GM18519 (cell line): ENCODE data around the gene TMEM88.
"Not testable (repeated sequence)": the region's sequence is repeated elsewhere in the genome, so short reads cannot be mapped to it uniquely, and the experiment has no call there.

Experiments
- ATAC-seq: cut with Tn5 transposase; IDR thresholded peaks from one replicate; pipeline ENCODE4 v1.9.1; 2021; ENCODE audit warnings: mild to moderate bottlenecking, moderate library complexity; ENCODE audit not compliant: unreplicated experiment, low FRiP score

TMEM88 gene

DNA sequence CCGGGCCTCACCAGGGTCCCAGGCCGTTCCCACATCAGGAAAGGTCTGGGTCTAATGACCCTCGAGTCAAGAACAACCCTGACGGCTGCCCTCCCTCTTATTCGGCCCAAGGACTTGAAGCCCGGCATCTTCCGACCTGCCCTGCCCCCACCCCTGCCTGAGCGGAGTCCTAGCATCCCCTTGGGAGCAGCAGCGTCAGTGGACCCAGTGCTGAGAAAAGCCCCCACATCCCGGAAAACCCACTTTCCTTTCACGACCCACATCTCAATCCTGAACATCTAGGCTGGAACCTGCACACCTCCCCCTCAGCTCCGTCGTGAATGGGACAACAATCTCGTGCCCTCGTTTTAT, 769 bp downstream of the TMEM88 start:
- ATAC-seq, result no peak

DNA sequence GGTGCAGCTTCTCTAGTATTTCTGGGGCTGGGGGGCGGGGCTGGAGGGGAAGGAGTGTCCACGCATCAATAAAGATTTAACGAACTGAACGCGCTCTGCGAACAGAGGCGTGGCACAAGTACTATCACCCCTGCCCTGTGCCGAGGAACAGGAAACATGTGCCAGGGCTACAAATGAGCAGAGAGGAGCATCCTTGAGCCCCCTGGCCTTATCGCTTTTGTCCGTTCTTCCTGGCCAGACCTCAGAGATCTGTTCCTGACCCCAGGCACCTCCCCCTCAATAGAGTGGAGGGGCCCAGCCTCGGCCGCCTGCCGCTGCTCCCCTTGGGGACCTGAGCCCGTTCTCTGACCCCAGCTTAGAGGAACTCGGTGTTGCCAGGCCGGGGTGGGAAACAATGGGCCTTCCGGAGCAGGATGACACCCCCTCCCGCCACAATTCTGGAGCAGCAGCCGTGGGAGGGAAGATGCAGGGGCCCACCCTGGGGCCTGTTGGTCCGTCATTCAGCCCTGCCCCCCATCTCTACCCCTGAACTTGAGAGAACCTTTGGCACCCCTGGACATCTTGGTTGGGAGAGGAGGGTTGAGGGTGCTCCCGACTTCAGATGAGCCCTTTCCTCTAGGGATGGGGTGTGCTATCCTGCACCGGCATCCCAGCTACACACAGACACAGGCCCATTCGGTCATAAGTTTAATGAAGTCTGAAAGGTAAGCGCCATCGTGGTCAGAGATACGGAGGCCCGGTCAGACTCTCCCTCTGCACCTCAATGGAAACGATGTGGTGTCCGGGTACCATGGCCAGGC, 1.3 kb downstream of the TMEM88 start:
- ATAC-seq, result no peak

DNA sequence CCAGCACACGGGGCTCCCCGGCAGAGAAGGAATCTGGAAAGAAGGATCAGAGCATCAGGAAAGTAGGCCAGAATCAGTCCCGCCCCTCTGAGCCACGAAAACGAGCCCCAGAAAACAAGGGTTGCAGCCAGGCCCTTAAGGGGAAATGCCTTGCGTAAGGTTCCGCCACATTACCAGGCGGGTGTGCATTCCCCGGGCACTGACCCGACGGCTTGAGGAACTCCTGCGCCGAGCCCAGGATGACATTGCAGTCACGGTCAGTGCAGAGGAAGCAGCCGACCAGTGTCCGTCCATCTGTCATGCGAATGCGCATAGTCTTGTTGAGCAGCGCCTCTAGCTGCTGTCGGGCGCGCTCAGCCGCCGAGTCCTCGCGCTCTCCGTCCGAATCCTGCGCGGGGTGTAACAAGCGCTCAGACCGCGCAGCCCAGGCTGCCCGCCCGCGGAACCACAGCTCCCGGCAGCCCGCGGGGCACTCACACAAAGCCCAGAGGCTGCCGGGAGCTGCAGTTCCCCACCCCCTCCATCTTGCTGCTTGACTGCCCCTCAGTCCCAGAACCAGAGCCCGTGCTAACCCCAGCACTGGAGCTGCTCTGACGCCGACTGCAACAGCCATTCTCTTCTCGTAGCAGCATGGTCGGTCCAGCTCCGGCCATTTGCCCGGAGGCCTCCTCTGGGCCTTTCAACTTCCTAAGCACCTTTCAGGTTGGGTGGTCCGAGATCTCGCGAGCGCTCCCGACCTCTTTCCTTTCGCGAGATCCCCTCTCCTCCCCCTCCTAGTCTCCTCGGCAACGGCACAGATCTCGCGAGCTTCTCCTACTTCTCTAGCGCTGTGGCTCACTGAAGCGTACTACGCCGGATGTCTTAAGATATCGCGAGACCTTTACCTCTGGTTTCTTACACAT, 2.2 kb downstream of the TMEM88 start, which contains the start of gene NAA38:
NAA38 (minus strand) TSS at position 749 of the 902 bp plus-strand sequence; CDS start at position 653, 96 bp downstream.
- ATAC-seq, result peak; percentile 56

- no peak for ATAC-seq
Observed at GRCh38 chr17:7857713-7858521, 3.1 kb downstream of the TMEM88 start, which contains the start of gene CYB5D1. CYB5D1 (plus strand) TSS chr17:7858003; CDS start chr17:7858135, 132 bp downstream.

- no peak for ATAC-seq
Observed at GRCh38 chr17:7858522-7858810, 3.6 kb downstream of the TMEM88 start.

DNA sequence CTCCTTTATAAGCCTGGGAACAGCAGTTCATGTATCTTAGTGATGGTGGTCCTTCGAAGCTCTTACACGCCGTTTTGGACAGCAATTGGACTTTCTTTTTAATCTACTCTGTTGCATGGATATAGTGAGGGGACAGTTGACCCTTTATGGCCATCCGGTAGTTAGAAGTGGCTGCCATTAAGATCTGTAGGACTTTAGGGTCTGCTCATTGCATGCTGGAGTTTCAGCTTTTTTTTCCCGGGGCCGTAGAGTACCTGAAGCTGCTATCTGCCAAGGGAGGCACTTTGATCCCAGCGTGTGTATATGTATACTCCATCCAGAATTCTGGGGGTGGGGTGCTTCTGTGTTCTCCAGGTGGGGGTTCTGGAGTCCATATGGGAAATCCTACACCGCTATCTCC, 4.2 kb downstream of the TMEM88 start:
- ATAC-seq, result no peak

DNA sequence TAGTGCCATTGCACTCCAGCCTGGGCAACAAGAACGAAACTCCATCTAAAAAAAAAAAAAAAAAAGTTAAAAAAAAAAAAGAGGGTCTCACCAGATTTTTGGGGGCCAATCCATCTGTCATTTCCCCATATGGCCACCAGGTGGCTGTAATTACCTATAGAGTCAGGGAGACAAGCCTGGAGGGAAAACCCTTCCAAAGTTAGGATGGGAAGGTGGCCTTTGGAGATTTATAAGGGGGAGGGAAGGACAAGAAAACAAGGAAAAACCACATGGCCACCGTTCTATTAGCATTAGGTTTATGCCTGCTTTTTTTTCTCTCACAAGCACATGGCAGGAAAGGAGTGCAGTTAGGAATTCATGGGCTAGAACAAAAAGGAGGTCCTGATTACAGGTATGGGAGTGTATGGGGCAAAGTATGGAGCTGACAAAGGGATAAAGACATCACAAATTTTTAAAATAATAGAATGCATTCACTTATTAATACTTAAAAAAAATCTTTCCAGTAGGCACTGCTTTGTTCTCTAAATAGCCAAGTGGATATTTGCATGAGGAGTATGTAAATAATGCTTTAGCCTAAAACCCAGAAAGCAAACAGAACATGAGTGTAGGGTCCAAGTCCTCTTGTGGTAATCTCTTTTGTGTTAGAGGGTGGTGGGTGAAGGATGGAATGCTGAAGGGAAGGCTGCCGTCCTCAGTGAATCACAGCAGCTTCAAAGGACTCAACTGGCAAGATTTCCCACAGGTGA, 8.0 kb downstream of the TMEM88 start:
- no peak for ATAC-seq

- ATAC-seq, result not testable (repeated sequence)
Observed at GRCh38 chr17:7864384-7864783, 9.5 kb downstream of the TMEM88 start.

DNA sequence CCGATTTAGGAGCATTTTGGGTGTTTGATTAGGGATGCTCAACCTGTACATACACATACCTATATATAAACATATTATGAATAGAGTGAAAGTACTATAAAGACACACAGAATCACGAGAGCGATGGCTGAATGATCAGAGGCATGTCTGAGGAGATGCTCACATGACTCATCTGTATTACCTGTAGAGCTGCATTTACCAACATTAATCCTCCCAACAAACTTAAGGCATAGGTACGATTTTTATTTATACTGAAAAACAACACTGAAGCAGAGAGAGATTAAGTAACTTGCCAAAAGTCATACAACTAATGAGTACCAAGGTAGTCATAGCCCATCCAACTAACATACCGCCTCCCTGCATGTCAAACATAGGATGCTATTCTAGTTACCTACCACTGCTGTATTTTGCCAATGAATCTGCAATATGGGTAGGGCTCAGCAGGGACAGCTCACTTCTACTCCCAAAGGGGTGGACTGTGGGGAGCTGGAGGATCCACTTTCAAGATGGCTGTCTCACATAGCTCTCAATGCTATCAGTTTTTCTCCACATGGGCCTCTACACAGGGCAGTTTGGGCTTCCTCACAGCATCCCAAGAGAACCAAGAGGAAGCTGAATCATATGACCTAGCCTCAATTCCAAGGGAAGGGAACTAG, 10.3 kb downstream of the TMEM88 start:
- no peak for ATAC-seq

GRCh38 chr17:7867881-7868329, 13.0 kb downstream of the TMEM88 start:
- ATAC-seq, result no peak

DNA sequence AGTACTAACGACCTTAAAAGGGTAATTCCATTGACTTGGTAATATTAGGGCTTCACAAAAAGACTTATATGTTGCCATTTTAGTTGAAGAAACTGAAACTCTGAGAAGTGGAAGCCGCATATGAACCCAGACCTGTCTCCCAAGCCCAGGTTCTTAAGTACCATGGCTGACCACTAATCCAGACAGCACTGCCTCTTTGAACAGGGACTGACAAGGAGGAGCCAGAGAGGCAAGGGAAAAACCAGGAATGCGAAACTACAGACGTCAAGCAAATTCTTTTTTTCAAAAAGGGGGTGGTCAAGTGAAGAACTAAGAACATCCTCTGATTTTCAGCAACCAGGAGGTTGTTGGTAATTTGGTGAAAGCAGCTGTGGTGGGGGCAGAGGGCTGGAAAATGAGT, 18.2 kb downstream of the TMEM88 start:
- ATAC-seq, result no peak

DNA sequence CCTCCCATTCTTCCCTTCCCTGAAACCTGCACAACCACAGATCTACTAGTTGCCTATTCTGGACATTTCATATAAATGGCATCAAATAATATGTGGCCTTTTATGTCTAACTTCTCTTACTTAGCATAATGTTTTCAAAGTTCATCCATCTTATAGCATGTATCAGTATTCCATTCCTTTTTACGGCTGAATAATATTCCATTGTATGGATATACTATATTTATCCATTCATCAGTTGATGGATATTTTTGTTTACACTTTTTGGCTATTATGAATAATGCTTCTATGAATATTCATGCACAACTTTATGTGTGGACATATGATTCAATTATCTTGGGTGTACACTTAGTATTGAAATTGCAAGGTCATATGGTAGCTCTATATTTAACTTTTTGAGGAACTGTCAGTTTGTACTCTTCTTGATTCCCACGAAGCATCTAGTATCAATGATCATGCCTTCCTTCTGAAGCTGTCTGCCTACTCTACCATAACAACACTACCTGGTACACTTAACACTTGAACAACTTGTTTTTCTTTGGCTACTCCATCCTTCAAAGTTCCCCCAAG, 21.0 kb downstream of the TMEM88 start:
- ATAC-seq, result no peak

- no peak for ATAC-seq
Observed at GRCh38 chr17:7878234-7878633, 23.4 kb downstream of the TMEM88 start.

GRCh38 chr17:7880076-7880868, 25.4 kb downstream of the TMEM88 start:
- no peak for ATAC-seq

- no peak for ATAC-seq
Observed at GRCh38 chr17:7881276-7882054, 26.6 kb downstream of the TMEM88 start.

- no peak for ATAC-seq
Observed at GRCh38 chr17:7882068-7882467, 27.2 kb downstream of the TMEM88 start.

GRCh38 chr17:7882629-7883028, 27.8 kb downstream of the TMEM88 start:
- no peak for ATAC-seq
